SHP77 treated with DMSO at 0.1 percent for 48 hours (cell line): ENCODE results near the gene C16orf89.

ENCODE experiments used
- DNase-seq: peaks from one replicate; lab custom pipeline; 2025; lab: John Stamatoyannopoulos, UW

C16orf89 gene

GRCh38 chr16:5028950-5029475 is 36.7 kb downstream of the C16orf89 start:
- DNase-seq = no peak

GRCh38 chr16:5027575-5028235 is 38.1 kb downstream of the C16orf89 start:
- DNase-seq = no peak

DNA sequence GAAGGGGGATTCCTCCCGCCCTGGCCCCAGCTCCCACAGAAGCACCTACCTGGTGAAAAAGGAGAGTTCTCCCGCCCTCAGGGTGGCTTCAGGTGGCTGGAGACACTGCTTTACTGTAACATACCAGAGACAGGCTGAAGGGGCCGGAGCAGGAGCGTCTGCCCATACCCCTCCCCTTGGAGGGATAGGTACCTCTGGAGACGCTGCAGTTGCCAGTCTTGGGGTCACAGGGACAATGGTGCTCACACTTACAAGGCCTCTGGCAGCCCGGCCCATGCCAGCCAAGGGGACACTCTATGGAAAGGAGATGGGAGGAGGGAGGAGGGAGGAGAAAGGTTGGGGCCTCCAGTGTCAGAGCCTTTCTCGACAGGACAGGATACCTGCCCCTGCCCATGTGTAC is 38.7 kb downstream of the C16orf89 start:
- no peak for DNase-seq

GRCh38 chr16:5026664-5027063 is 39.1 kb downstream of the C16orf89 start:
- no peak for DNase-seq

DNA sequence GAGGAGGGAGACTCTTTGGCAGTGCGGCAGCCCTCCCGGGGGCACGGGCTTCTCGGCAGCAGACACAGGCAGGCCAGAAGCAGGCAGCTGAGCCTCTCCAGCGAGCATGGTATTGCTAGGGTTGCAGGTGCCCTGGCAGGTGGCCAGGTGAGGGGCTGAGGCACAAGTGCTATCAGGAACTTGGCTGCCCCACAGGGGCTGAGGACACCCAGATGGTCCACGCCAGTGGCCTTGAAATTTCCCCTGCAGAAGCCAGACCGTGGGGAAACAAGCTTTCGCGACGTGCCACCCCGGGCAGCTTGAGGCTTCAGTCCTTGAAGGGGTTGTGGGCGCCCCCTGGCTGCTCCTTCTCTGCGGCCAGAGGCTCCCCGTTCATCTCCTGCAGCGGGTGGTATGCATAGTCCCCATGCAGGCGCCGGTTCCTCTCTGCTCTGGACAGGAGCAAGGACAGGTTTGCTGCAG is 40.6 kb downstream of the C16orf89 start:
- peak; percentile 27 for DNase-seq

DNA sequence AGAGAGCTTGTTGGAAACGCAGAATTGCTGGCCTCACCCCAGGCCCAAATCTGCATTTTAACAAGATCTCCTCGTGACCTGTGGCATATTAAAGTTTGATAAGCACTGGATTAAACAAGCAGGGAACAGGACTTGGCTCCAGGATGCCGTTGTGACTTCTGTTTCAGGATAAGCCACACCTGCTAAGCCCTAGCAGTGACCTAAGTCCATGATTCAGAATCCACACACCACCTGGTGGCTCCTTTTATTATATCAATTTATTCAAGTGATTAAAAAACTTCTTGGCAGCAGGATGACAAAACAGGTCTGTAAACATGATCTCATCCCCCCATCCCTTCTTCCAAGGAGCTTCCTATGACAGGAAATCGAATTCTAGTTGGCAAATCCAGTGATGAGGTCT is 41.1 kb downstream of the C16orf89 start:
- DNase-seq = peak; percentile 43

- DNase-seq = no peak
Measured at GRCh38 chr16:5022521-5022920, 43.2 kb downstream of the C16orf89 start.

GRCh38 chr16:5020551-5020950 is 45.2 kb downstream of the C16orf89 start:
- no peak for DNase-seq

GRCh38 chr16:5019775-5020174 is 46.0 kb downstream of the C16orf89 start:
- no peak for DNase-seq

DNA sequence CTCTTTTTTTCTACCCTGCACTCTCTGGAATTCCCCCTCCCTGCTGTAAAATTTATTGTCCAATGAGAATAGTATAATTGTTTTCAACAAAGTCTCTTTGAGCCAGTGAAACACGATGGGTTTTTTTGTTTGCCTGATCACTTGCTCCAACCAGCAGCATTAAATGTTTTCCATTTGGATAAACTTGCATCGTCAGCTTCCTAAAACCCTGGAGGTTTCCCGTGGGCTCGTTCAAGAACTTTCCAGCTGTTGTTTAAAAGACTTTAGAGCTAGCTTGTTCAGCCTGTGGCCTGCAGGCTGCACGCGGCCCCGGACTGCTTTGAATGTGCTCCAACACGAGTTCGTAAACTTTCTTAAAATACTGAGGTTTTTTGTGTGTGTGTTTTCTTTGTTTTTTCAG is 47.0 kb downstream of the C16orf89 start:
- no peak for DNase-seq

DNA sequence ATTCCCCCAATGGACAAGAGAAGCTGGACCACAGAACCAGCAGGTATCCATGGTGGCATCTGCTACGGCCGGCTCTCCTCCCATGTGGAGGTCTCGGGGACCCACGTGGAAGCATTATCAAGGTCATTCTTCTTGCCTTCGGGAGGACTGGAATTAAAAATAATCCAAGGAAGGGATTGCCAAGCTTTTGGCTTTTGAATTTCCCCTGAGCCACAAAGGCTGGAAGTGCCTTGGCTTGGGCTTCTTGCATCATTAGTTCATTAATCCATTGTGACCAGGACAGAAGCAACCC is 48.1 kb downstream of the C16orf89 start:
- DNase-seq = no peak

DNA sequence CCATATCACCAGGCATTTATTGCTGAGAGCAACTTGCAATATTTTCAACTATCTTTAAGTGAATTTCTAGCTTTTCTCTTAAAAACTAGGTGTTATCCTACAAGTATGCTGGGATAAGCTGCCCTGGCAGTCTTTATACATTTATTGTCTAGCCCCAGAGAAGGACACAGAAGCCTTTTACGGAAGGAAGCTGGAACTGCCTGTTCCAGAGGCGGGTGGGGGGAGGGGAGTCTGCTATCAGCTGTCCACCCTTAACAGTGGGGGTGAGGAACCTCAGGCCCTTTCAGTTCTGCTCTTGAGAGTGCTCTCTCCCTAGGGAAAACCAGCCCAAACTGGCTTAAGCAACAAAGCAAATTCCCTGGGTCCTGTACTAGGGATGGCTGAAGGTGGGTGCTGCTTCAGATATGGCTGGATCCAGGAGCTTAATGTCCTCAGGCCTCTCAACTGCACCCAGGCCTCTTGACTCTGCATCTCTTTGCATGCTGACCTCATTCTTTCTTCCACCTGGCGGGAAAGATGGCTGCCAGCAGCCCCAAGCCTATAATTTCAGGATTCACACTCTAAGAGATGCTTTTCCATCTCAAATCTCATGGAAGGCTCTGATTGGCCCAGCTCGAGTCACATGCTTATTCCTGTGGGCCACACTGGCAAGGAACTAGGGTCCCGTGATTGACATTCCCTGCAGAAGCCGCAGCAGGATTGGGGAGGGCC is 48.6 kb downstream of the C16orf89 start:
- DNase-seq = no peak

- no peak for DNase-seq
Measured at GRCh38 chr16:5015887-5016286, 49.9 kb downstream of the C16orf89 start.

- DNase-seq = no peak
Measured at GRCh38 chr16:5015351-5015750, 50.4 kb downstream of the C16orf89 start.

DNA sequence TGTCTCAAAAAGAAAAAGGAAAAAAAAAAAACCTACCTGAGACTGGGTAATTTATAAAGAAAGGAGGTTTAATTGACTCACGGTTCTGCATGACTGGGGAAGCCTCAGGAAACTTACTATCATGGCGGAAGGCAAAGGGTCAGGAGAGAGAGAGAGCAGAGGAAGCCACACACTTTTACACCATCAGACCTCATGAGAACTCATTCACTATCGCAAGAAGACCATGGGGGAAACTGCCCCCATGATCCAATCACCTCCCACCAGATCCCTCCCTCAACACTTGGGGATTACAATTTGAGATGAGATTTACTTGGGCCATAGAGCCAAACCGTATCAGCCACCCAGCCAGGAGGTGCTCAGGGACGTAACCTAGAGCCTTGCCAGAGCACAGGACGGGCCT is 52.9 kb downstream of the C16orf89 start:
- no peak for DNase-seq

GRCh38 chr16:5011637-5012036 is 54.1 kb downstream of the C16orf89 start:
- no peak for DNase-seq

GRCh38 chr16:5010576-5011329 is 55.0 kb downstream of the C16orf89 start:
- no peak for DNase-seq

DNA sequence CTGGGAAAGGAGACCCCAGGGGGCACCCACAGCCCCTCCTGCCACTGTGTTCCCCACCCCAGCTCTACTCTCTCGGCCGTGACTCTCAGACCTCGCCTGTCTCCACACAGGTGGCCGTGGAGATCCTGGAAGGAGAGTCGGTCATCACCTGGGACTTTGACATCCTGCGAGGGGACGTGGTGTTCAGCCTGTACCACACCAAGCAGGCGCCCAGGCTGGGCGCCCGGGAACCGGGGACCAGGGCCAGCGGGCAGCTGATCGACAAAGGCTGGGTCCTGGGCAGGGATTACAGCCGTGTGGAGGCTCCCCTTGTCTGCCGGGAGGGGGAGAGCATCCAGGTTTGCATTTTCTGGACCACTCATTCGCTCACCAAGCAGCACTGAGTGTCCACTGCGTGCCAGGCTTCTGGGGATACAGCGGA is 57.4 kb downstream of the C16orf89 start:
- no peak for DNase-seq

GRCh38 chr16:5007256-5007655 is 58.5 kb downstream of the C16orf89 start:
- no peak for DNase-seq

DNA sequence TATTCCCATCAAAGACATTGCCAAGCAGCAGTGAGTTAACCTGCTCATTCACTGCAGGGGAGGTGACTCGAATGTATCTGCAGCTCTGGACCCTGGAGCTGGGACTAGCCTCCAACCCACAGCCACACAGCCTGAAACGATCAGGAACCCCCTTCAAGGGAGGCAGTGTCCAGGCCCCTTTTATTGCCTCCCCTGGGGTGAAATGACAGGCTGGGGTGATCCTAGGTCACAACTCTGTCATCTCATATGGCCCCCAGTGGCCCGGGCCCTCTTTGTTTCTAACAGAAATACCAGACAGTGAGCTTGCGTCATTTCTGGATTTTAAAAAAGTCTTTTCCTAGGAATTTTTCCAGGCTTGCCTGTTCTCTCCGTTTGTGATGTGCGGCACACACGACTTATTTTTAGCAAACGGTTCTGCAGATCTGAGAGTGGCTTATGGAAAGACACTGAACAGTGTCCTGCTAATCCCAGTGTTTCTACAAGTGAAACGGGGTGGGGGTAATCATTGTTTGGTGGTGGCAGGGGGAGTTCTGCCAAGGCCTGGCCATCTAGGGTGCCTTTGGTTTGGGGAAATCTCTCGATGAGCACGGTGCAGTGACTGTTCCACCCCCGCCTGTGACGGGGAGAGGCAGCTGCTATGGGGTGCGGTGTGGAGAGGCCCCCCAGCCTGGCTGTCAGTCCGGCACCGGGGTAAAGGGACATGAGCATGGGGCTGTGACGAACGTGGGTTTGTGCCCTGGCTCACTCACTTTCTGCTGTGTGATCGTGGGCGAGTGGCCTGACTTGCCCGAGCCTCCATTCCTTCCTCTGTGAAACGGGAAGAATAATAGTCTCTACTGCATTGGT is 59.2 kb downstream of the C16orf89 start:
- no peak for DNase-seq

- DNase-seq = no peak
Measured at GRCh38 chr16:5005916-5006315, 59.8 kb downstream of the C16orf89 start.

GRCh38 chr16:5004311-5004710 is 61.4 kb downstream of the C16orf89 start:
- no peak for DNase-seq
